ENCODE data around the gene BIN1. TPM values are rescaled to one million over a fixed set of nuclear protein-coding genes. Genes with fewer than 3 reads are reported as not detected.
A peak's percentile ranks its signal among the peaks of the same experiment; 100 is the strongest.
"Not testable (repeated sequence)": the region's sequence is repeated elsewhere in the genome, so short reads cannot be mapped to it uniquely, and the experiment has no call there.

Gene BIN1
- total RNA-seq, 1 donor from 2014 or later: 182 TPM

- Mint-ChIP-seq H3K4me1 (ENCODE audit: unreplicated experiment) (peaks cover 5% of the 10 kb centered on the region), H3K27ac (ENCODE audit: unreplicated experiment) (no peak overlapping the region), H3K27me3 (ENCODE audit: unreplicated experiment) (peaks cover 7% of the 10 kb centered on the region), H3K36me3 (ENCODE audit: low read depth, unreplicated experiment) (peaks cover 10% of the 10 kb centered on the region), H3K9me3 (ENCODE audit: unreplicated experiment) (peaks cover 10% of the 10 kb centered on the region), H3K4me3 (ENCODE audit: unreplicated experiment) (no peak overlapping the region)
- no peak for DNase-seq (ENCODE audit: low spot score)
- TF ChIP-seq CTCF (IDR thresholded peaks at IDR 0.05; ENCODE audit: unreplicated experiment): no peak
Measured at GRCh38 chr2:127124426-127124825, 17.5 kb upstream of the BIN1 start.

GRCh38 chr2:127122361-127123027, 15.5 kb upstream of the BIN1 start:
- no peak for TF ChIP-seq CTCF (IDR thresholded peaks at IDR 0.05; ENCODE audit: unreplicated experiment)
- no peak for DNase-seq (ENCODE audit: low spot score)
- H3K4me1 Mint-ChIP-seq (ENCODE audit: unreplicated experiment): no peaks in the 10 kb centered on the region
- H3K36me3 Mint-ChIP-seq (ENCODE audit: low read depth, unreplicated experiment): peaks cover 19% of the 10 kb centered on the region
- H3K27me3 Mint-ChIP-seq (ENCODE audit: unreplicated experiment): peaks cover 7% of the 10 kb centered on the region
- H3K27ac Mint-ChIP-seq (ENCODE audit: unreplicated experiment): no peak overlapping the region
- H3K9me3 Mint-ChIP-seq (ENCODE audit: unreplicated experiment): peaks cover 10% of the 10 kb centered on the region
- H3K4me3 Mint-ChIP-seq (ENCODE audit: unreplicated experiment): no peak overlapping the region

- Mint-ChIP-seq H3K36me3 (ENCODE audit: low read depth, unreplicated experiment) (peaks cover 25% of the 10 kb centered on the region), H3K4me3 (ENCODE audit: unreplicated experiment) (no peak overlapping the region), H3K27ac (ENCODE audit: unreplicated experiment) (no peak overlapping the region), H3K9me3 (ENCODE audit: unreplicated experiment) (peaks cover 10% of the 10 kb centered on the region), H3K27me3 (ENCODE audit: unreplicated experiment) (peaks cover 7% of the 10 kb centered on the region), H3K4me1 (ENCODE audit: unreplicated experiment) (peaks cover 2% of the 10 kb centered on the region)
- TF ChIP-seq CTCF (IDR thresholded peaks at IDR 0.05; ENCODE audit: unreplicated experiment): no peak
- DNase-seq (ENCODE audit: low spot score): no peak
Measured at GRCh38 chr2:127121776-127122176, 14.8 kb upstream of the BIN1 start.

GRCh38 chr2:127121353-127121752, 14.4 kb upstream of the BIN1 start:
- no peak for DNase-seq (ENCODE audit: low spot score)
- H3K36me3 Mint-ChIP-seq (ENCODE audit: low read depth, unreplicated experiment): peaks cover 26% of the 10 kb centered on the region
- TF ChIP-seq CTCF (IDR thresholded peaks at IDR 0.05; ENCODE audit: unreplicated experiment): no peak
- H3K4me3 Mint-ChIP-seq (ENCODE audit: unreplicated experiment): peak overlapping the region; percentile 76
- H3K27ac Mint-ChIP-seq (ENCODE audit: unreplicated experiment): no peak overlapping the region
- H3K27me3 Mint-ChIP-seq (ENCODE audit: unreplicated experiment): peaks cover 7% of the 10 kb centered on the region
- H3K9me3 Mint-ChIP-seq (ENCODE audit: unreplicated experiment): peaks cover 10% of the 10 kb centered on the region
- H3K4me1 Mint-ChIP-seq (ENCODE audit: unreplicated experiment): peaks cover 2% of the 10 kb centered on the region

GRCh38 chr2:127120408-127120807, 13.5 kb upstream of the BIN1 start:
- H3K27me3 Mint-ChIP-seq (ENCODE audit: unreplicated experiment); H3K4me1 Mint-ChIP-seq (ENCODE audit: unreplicated experiment); DNase-seq (ENCODE audit: low spot score); H3K27ac Mint-ChIP-seq (ENCODE audit: unreplicated experiment): not testable (repeated sequence)
- Mint-ChIP-seq H3K9me3 (ENCODE audit: unreplicated experiment) (peaks cover 10% of the 10 kb centered on the region), H3K36me3 (ENCODE audit: low read depth, unreplicated experiment) (peaks cover 31% of the 10 kb centered on the region), H3K4me3 (ENCODE audit: unreplicated experiment) (peak overlapping the region; percentile 21)
